Right ventricle myocardium superior (tissue), 1 donor: ENCODE results near the gene EPB42. TPM values are rescaled to one million over a fixed set of nuclear protein-coding genes. Genes with fewer than 3 reads are reported as not detected.
"Not testable (repeated sequence)": the region's sequence is repeated elsewhere in the genome, so short reads cannot be mapped to it uniquely, and the experiment has no call there.

Experiments used
- ATAC-seq: fragments of 200-7000 bp; cut with Tn5 transposase; one replicate; pipeline ENCODE4 v1.9.1; 2020; ENCODE audit warnings: mild to moderate bottlenecking; ENCODE audit not compliant: poor library complexity
- DNase-seq: peaks from one replicate; pipeline ENCODE4 v3.0.0-alpha.2; 2020
- intact Hi-C: fragments of 100-400 bp; cut with DNase I; formaldehyde crosslinking; loops from one replicate; pipeline ENCODE4 v1.11.2; 2022
- total RNA-seq: library from RNA; stranded (reverse); fragmentation: NEBNext Ultra II Directional; extraction: Animal tissue kit (Norgen Biotek cat#: 25700); gene quantifications from one replicate; pipeline ENCODE4 v1.2.1, GENCODE V29; 2021
- donor health status: DM: no; HTN: yes; CAD: no; lungs with severe emphysema.

The EPB42 gene
- total RNA-seq, 1 donor from 2014 or later, result 0.24 TPM

GRCh38 chr15:43197773-43198172 lies 23.0 kb downstream of the EPB42 start:
- intact Hi-C loops, DNase-seq: not testable (repeated sequence)

GRCh38 chr15:43196760-43197548 lies 23.9 kb downstream of the EPB42 start:
- intact Hi-C loops, result no loop called here
- DNase-seq (no peak), ATAC-seq (peak; percentile 69)

More at GRCh38 chr15:43197773-43198172, 23.0 kb downstream of the EPB42 start:
- ATAC-seq, result not testable (repeated sequence)

GRCh38 chr15:43194795-43195194 lies 26.0 kb downstream of the EPB42 start:
- ATAC-seq (peak; percentile 34), DNase-seq (no peak)
- intact Hi-C loops, result no loop called here

- ATAC-seq, result no peak
- intact Hi-C loops, result no loop called here
Observed at GRCh38 chr15:43193710-43194109, 27.1 kb downstream of the EPB42 start.

GRCh38 chr15:43190178-43190577 lies 30.6 kb downstream of the EPB42 start:
- intact Hi-C loops, result no loop called here
- ATAC-seq (peak; percentile 70), DNase-seq (peak; percentile 88)

More at GRCh38 chr15:43193710-43194109, 27.1 kb downstream of the EPB42 start:
- DNase-seq, result no peak

GRCh38 chr15:43189296-43189695 lies 31.5 kb downstream of the EPB42 start:
- no peak for ATAC-seq
- intact Hi-C loops, result no loop called here

GRCh38 chr15:43187544-43188155 lies 33.2 kb downstream of the EPB42 start:
- intact Hi-C loops, result no loop called here

More at GRCh38 chr15:43189296-43189695, 31.5 kb downstream of the EPB42 start:
- DNase-seq, result no peak

GRCh38 chr15:43186003-43186353 lies 34.8 kb downstream of the EPB42 start:
- intact Hi-C loops, result no loop called here
- peak; percentile 12 for ATAC-seq
- no peak for DNase-seq

More at GRCh38 chr15:43187544-43188155, 33.2 kb downstream of the EPB42 start:
- ATAC-seq, result no peak
- no peak for DNase-seq

GRCh38 chr15:43185157-43186002 lies 35.4 kb downstream of the EPB42 start, which contains the start of gene CCNDBP1:
Gene CCNDBP1 (plus strand): TSS chr15:43185403. CDS start chr15:43185499, 96 bp downstream.
- ATAC-seq (peak; percentile 97), DNase-seq (peak; percentile 99)
- intact Hi-C loops, result no loop called here

GRCh38 chr15:43184407-43185124 lies 36.3 kb downstream of the EPB42 start:
- intact Hi-C loops, result no loop called here

GRCh38 chr15:43183270-43183669 lies 37.5 kb downstream of the EPB42 start:
- ATAC-seq (no peak), DNase-seq (no peak)
- intact Hi-C loops, result no loop called here

More at GRCh38 chr15:43184407-43185124, 36.3 kb downstream of the EPB42 start:
- ATAC-seq (peak; percentile 1), DNase-seq (no peak)

- intact Hi-C loops, DNase-seq, ATAC-seq: not testable (repeated sequence)
Observed at GRCh38 chr15:43177147-43177546, 43.7 kb downstream of the EPB42 start.

GRCh38 chr15:43175656-43176309 lies 45.0 kb downstream of the EPB42 start:
- intact Hi-C loops, ATAC-seq, DNase-seq: not testable (repeated sequence)

GRCh38 chr15:43169888-43170287 lies 50.9 kb downstream of the EPB42 start:
- DNase-seq (no peak), ATAC-seq (no peak)
- intact Hi-C loops, result no loop called here

- intact Hi-C loops, result no loop called here
- ATAC-seq, result peak; percentile 87
- no peak for DNase-seq
Observed at GRCh38 chr15:43168192-43169107, 52.4 kb downstream of the EPB42 start.

- ATAC-seq, DNase-seq, intact Hi-C loops: not testable (repeated sequence)
Observed at GRCh38 chr15:43167261-43167660, 53.6 kb downstream of the EPB42 start.

GRCh38 chr15:43165801-43166325 lies 55.0 kb downstream of the EPB42 start:
- intact Hi-C loops, result no loop called here
- ATAC-seq (no peak), DNase-seq (no peak)
